GM23338 (cell line): ENCODE measurements around the gene OXER1.

Experiments used
- CREB1 ChIP-seq: fragments of 250-450 bp; sonication (Bioruptor Pico); IDR thresholded peaks from 2 replicates; pipeline ENCODE4 v1.5.0; 2020; ENCODE audit warnings: low read depth, mild to moderate bottlenecking, moderate library complexity
- CTCF ChIP-seq, 2 experiments: fragments of 200-600 bp in 1 of 2; sonication (generic) in 1 of 2; conservative IDR thresholded peaks; 2 replicates each; pipeline versions ENCODE4 v1.5.1 to v1.6.1; 2016 to 2017; ENCODE audit warnings: antibody characterized with exemption in 2 of 2, low read depth in 2 of 2, mild to moderate bottlenecking in 2 of 2, moderate library complexity in 1 of 2
- EZH2 ChIP-seq: fragments of 200-600 bp; sonication (generic); IDR thresholded peaks from one replicate; pipeline ENCODE4 v1.8.0; 2017; ENCODE audit warnings: antibody characterized with exemption, mild to moderate bottlenecking, low read depth; ENCODE audit not compliant: unreplicated experiment
- EZH2phosphoT487 ChIP-seq: fragments of 200-600 bp; sonication (generic); IDR thresholded peaks from one replicate; pipeline ENCODE4 v1.8.1; 2018; ENCODE audit warnings: antibody characterized with exemption; ENCODE audit not compliant: unreplicated experiment
- POLR2AphosphoS5 ChIP-seq: IDR thresholded peaks from 2 replicates; pipeline ENCODE4 v1.6.1; 2016; ENCODE audit warnings: antibody characterized with exemption, low read depth
- REST ChIP-seq: IDR thresholded peaks from one replicate; pipeline ENCODE4 v1.6.1; 2018; ENCODE audit warnings: antibody characterized with exemption; ENCODE audit not compliant: unreplicated experiment

- TF ChIP-seq CTCF (conservative IDR thresholded peaks at IDR 0.05; ENCODE audit: low read depth in 2 of 2): peak; percentile 18 to 92; a peak in 3 of 4 replicates
- TF ChIP-seq REST: no peak
- TF ChIP-seq CREB1: no peak
- TF ChIP-seq EZH2: no peak
- no peak for TF ChIP-seq POLR2AphosphoS5
- TF ChIP-seq EZH2phosphoT487: no peak
These were observed 49.1 kb upstream of the OXER1 start for GRCh38 chr2:42812899-42813479.
